ENCODE measurements around the gene PLEKHA6. TPM values are rescaled to one million over a fixed set of nuclear protein-coding genes. Genes with fewer than 3 reads are reported as not detected.

PLEKHA6 gene
- total and polyA plus RNA-seq, 12 donors, result 3.3 to 34.9 (median 18.1) TPM

GRCh38 chr1:204277563-204278219 lies 82.0 kb downstream of the PLEKHA6 start:
- H3K4me3 ChIP-seq, result no peak overlapping the region
- intact Hi-C loops (cut with DNase I), result no loop called here
- H3K4me1 ChIP-seq, result peaks cover 10 to 77% (median 57%) of the 10 kb centered on the region in 9 donors
- no peak overlapping the region for H3K27ac ChIP-seq
- TF ChIP-seq CTCF (IDR thresholded peaks at IDR 0.05), result no peak
- H3K36me3 ChIP-seq, result peaks cover 0 to 20% (median 5%) of the 10 kb centered on the region in 9 donors
- H3K9me3 ChIP-seq, result no peaks in the 10 kb centered on the region
- no peak for ATAC-seq
- 70 to 71% methylated on average over 14 of the region's 14 CpGs for WGBS, 2 donors
- no peak for DNase-seq
- no peaks in the 10 kb centered on the region for H3K27me3 ChIP-seq

GRCh38 chr1:204275695-204276370 lies 83.9 kb downstream of the PLEKHA6 start:
- 65 to 68% methylated on average over 9 of the region's 9 CpGs for WGBS, 2 donors
- H3K9me3 ChIP-seq, result no peaks in the 10 kb centered on the region
- TF ChIP-seq CTCF (IDR thresholded peaks at IDR 0.05), result no peak
- H3K27ac ChIP-seq, result peak overlapping the region in 2 of 10 donors; percentile 9 to 39
- H3K4me3 ChIP-seq, result no peak overlapping the region
- DNase-seq (no peak), ATAC-seq (peak in 6 of 8 donors; percentile 27 to 43 (median 30))
- no peaks in the 10 kb centered on the region for H3K27me3 ChIP-seq
- H3K4me1 ChIP-seq, result peaks cover 4 to 67% (median 46%) of the 10 kb centered on the region in 9 donors
- intact Hi-C loops (cut with DNase I), result no loop called here
- H3K36me3 ChIP-seq, result peaks cover 0 to 39% (median 6%) of the 10 kb centered on the region in 9 donors

GRCh38 chr1:204274446-204274845 lies 85.3 kb downstream of the PLEKHA6 start:
- peaks cover 4 to 53% (median 33%) of the 10 kb centered on the region in 9 donors for H3K4me1 ChIP-seq
- H3K27me3 ChIP-seq, result no peaks in the 10 kb centered on the region
- peaks cover 0 to 52% (median 6%) of the 10 kb centered on the region in 9 donors for H3K36me3 ChIP-seq
- 71 to 88% methylated on average over 2 of the region's 2 CpGs for WGBS, 2 donors
- no peaks in the 10 kb centered on the region for H3K9me3 ChIP-seq
- TF ChIP-seq CTCF (IDR thresholded peaks at IDR 0.05), result no peak
- intact Hi-C loops (cut with DNase I), result no loop called here
- ATAC-seq (no peak), DNase-seq (no peak)
- H3K27ac ChIP-seq, result no peak overlapping the region
- no peak overlapping the region for H3K4me3 ChIP-seq

- no peak overlapping the region for H3K4me3 ChIP-seq
- no peak for TF ChIP-seq CTCF (IDR thresholded peaks at IDR 0.05)
- H3K27ac ChIP-seq, result no peak overlapping the region
- H3K9me3 ChIP-seq, result no peaks in the 10 kb centered on the region
- intact Hi-C loops (cut with DNase I), result no loop called here
- H3K36me3 ChIP-seq, result peaks cover 0 to 60% (median 6%) of the 10 kb centered on the region in 9 donors
- DNase-seq, result no peak
- WGBS, 2 donors, result 23 to 45% methylated on average over 1 of the region's 1 CpG
- H3K4me1 ChIP-seq, result peaks cover 4 to 36% (median 21%) of the 10 kb centered on the region in 9 donors
- no peaks in the 10 kb centered on the region for H3K27me3 ChIP-seq
- ATAC-seq, result no peak
Measured at GRCh38 chr1:204272505-204272904, 87.2 kb downstream of the PLEKHA6 start.

All from heart right ventricle (tissue), 16 donors.